Measurements from ENCODE around the gene EXOC3.
"Not testable (repeated sequence)": the region's sequence is repeated elsewhere in the genome, so short reads cannot be mapped to it uniquely, and the experiment has no call there.

Gene EXOC3

DNA sequence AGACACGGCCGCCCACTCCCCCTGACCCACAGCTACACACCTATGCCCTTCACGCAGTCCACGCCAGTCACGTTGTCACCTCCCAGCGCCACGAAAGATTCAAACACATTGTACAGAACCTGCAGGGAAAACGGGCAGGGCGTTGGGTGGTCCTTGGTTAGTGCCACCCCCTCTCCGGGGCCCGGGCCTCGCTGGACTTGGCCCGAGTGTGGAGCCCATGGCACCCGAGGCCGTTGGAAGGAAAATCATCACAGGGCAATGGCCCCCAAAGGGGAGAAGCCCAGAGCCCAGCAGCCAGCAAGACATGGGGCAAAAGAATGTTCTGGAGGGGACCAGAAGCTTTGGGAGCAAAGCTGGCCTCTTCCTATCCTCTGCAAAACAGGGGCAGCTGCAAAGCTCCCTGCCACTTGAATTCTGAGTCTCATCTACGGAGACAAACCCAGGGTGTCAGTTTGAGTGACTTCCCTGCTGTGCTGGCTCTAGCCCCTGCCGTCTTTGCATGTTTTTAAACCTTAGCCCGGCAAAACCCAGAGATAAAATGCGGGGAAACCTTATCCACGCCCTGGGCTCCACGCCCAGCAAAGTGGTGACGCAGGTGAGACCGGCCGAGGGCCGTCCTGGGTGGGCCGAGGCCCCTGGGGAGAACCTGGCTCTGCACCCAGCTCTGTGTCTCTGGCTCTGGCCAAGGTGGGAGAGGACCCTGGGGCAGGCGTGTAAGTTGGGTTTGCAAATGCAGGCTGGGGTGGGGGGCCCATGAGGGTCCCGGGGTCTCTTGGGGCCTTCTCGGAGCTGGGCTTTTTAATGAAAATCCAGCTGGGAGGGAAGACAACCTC, 42.4 kb downstream of the EXOC3 start:
- DNase-seq (ENCODE audit: low read depth in 1 of 2, low spot score in 1 of 2), result no peak

DNA sequence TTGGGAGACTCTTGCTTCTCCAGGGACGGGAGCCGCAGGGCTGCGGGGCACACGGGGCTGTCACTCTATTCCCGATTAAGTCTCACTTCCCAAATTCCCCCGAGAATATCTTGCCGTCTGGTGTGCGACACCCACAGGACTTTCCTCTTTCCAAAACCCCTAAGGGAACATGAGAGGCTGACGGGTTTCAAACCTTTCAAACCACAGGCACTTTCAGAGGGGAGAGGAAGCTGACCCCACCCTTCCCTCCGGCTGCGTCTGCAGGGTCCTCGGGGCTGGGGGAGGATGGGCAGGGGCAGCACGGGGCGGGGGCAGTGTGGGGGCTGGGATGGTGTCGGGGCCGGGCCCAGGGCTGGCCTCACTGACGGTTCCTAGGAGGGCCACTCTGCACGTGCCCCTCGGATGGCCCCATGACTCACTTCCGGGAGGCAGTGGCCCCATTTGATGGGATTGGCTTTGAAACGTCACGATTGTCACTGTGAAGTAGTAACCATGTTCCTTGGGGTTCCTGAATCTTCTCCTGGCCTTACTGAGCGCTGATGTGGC, 43.0 kb downstream of the EXOC3 start:
- no peak for DNase-seq (ENCODE audit: low read depth in 1 of 2, low spot score in 1 of 2)

DNA sequence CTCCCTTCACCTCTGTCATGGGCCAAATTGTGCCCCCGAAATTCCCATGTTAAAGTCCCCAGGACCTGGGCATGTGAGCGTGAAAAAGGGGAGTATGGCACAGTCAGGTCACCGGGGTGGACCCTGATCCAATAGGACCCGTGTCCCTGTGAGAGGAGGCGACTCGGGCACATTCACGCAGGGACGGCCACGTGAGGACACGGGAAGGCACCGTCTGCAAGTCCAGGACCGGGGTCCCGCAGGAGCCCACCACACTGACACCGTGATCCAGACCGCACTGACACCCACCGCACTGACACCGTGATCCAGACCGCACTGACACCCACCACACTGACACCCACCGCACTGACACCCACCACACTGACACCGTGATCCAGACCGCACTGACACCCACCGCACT, 43.6 kb downstream of the EXOC3 start:
- DNase-seq (ENCODE audit: low read depth in 1 of 2, low spot score in 1 of 2), result not testable (repeated sequence)

DNA sequence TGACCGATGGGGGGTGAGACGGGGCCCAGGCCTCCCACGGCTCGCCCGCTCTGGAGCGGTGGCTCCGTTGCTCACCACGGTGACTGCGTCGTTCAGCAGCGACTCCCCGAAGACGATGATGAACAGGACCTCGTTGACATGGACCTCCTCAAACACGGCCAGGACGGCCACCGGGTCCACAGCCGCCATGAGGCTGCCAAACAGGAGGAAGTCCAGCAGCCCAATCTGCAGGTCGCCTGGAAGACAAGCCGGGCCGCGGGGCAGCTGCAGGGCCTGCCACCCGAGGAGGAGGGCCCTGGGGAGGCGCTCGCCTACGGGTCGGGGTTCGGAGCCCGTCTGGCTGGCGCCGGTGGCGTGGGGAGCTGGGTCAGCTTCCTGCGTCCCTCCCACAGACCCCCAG, 45.3 kb downstream of the EXOC3 start:
- no peak for DNase-seq (ENCODE audit: low read depth in 1 of 2, low spot score in 1 of 2)

DNA sequence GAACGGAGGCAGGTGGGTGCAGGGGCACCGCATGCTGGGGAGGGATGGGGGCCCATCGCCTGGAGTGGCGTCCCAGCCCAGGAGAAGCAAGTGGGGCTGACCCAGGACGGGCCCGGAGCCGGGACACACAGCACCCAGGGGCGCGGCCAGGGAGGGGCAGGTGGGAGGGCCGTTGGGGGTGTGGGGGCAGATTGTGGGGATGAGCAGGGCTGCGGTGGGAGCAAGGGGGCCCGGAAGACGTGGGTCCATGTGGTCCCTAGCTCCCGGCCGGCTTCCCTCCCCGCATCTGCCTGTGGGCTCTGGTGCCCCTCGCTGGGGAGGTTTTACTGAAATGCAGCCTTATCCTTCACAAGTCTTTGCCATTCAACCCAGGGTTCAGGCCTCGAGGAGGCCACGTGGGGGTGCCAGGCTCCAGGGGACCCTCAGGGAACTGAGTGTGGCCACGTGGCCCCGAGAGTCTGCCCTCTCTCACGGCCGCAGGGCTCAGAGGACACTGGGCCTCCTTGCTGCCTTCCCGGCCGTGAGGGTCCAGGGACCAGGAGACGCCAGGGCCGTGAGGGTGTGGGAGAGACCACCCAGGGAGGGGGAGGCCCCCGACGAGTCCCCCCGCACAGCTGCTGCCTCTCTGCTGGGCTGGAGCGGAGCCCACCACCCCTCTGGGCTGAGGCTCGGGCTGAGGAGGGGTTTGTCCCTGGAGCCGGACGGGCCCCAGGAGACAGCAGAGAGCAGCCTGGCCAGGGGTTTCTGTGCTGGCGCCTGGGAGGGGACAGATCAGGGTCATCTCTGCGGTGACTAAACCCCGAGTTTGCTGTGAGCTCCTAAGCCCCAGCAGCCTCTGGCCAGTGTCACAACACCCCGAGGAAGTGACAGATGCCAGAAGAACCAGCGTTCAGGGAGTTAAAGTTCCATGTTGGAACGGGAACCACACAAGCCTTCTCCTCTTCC, 46.0 kb downstream of the EXOC3 start:
- DNase-seq (ENCODE audit: low read depth in 1 of 2, low spot score in 1 of 2), result no peak

DNA sequence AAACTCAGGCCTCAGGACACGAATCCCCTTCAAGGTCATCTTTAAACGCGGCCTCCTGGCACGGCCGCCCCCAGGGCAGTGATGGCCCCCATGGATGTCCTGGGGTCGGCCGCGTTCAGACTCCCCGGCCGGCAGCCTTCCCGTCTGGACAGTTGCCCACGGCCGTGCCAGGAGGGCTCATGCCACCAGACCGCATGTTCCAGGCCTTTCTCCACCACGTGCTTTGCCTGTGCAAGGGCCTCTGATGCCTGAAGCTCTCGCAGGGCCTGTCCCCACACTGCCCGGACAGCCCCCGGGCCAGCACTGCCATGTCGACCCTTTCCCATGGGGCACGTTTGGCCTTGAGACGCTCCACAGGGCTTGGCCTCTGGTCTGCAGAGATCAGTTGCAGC, 46.7 kb downstream of the EXOC3 start:
- DNase-seq (ENCODE audit: low read depth in 1 of 2, low spot score in 1 of 2), result no peak

DNA sequence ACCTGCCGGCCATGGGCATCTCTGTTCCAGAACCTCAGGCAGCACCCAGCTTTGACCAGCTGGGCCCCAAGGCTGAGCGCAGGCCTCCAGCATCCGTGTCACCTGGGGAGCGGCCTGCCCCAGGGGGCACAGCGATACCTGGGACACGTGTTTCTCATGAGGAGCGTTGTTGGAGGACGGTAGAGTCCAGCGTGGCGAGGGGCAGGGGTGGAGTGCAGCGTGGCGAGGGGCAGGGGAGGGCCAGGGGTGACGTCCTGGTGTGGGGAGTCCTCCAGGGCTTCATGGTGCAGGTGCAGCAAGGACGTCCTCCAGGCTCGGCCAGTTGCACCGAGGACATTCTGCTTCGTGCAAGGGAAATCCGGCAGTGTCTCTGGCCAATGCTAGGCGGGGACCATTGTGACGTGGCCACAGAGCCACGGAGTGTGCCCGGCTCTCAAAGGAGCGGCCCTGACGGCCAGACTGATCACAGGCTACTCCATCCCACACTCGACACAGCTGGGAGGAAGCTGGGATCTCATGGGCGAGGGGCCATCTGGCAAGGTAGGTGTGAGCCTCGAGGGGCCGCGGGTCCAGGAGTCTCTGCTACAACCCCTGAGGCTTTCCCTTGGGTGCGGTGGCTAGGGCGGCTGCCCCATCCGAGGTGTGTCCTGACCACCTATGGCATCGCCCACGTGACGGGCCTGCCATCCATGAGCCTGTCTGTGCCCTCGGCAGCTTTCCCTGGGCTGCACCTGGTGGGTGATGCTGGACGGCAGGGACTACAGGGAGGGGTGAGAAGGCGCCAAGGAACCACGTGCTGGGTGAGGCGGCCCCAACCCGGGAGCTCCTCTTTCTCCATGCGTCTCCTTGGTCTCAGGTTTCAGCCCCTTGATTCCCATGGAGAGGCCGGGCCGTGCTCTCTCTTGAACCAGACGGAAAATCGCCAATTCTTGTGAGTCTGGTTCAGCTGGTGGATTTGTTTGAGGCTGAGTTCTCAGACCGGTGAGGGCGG, 47.4 kb downstream of the EXOC3 start:
- DNase-seq (ENCODE audit: low read depth in 1 of 2, low spot score in 1 of 2), result no peak

DNA sequence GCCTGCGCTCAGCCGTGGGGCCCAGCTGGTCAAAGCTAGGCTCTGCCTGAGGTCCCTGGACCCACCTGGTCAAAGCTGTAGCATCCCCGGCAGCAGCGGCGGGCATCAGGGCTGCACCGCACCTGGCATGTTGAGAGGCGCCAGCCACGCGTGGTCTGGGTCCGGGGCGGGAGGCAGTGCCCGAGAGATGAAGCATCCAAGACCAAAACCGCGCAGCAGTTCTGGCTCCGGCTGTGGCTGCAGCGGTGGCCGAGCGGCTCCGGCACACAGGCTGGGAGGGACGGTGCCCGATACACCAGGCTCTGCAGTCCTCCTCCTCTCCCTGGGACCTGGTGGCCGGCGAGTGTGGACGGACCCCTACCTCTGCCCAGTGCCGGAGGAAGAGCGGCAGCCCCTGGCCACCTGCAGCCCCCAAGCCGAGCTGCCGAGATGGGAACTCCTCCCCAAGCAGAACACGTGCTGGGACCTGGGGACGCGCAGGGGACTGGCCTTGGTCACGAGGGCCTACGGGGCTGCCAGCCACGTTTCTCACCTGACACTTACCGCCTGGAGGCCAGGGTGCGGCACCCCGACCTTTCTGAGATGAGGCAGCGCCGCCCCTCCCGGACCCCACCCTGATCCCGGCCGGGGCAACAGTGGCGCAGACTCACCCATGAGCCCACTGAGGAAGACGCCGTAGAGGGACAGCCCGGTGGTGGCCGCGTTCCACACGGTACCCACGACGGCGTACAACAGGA, 48.3 kb downstream of the EXOC3 start:
- DNase-seq (ENCODE audit: low read depth in 1 of 2, low spot score in 1 of 2), result no peak

DNA sequence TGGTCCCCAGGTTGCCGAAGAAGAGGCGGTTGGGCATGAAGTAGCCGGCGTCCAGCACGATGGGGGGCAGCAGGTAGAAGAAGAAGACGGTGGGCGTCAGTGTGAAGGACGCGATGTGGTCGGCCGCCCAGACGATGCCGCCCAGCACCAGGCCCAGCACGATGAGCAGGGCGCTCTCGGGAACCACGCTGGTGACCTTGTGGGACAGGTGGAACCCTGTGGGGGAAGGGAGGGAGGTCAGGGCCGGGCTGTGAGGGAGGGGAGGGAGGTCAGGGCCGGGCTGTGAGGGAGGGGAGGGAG, 48.8 kb downstream of the EXOC3 start:
- no peak for DNase-seq (ENCODE audit: low read depth in 1 of 2, low spot score in 1 of 2)

DNA sequence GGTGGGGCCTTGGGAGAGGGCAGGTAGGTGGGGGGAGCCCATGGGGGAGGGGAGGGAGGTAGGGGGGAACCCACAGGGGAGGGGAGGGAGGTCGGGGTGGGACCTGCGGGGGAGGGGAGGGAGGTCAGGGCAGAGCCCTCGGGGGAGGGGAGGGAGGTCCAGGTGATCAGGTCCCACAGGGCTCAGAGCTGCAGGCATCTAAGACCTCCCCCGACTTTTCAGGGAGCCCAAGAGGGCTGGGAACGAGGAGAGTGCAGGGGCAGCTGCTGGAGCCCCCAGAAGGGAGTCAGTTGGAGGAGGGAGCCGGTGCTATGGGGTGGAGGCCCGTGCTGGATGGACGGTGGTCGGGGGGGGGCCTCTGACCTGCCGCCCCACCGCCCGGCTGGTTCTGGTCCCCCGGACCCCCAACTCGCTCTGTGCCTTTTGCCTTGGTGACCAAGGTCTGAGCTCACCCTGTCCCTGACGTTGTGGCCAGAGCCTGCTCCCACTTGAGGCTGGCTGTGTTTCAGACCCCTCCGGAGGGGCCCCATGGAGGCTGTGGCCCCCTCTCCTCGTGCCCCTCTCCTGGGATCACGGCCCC, 49.4 kb downstream of the EXOC3 start:
- DNase-seq (ENCODE audit: low read depth in 1 of 2, low spot score in 1 of 2), result no peak

DNA sequence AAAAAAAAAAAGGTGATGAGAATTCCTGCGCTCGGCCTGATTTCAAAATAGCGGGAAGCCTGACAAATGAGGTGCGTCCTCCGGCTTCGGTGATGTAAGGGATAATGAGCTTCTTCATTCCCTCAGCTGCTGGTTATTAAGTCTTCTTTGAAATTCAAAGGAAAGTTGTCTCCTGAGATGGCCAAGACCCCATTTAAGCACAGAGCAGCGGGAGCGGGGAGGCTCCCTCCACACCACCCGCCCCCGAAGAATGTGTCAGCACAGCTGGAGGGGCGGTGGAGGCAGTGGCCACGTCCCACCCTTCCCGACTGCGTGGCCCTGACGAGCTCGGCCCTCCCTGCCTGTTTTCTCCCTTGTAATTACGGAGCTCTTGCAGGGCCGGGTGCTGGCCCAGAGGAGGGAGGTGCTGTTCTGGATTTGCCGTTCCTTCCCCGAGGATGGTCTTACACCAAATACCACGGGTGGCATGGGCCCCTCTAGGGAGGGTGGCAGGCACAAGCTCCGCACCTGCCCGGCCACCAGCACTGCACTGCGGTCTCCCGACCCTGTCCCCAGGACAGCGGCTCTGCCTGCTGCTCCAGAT, 50.2 kb downstream of the EXOC3 start:
- DNase-seq (ENCODE audit: low read depth in 1 of 2, low spot score in 1 of 2), result no peak

DNA sequence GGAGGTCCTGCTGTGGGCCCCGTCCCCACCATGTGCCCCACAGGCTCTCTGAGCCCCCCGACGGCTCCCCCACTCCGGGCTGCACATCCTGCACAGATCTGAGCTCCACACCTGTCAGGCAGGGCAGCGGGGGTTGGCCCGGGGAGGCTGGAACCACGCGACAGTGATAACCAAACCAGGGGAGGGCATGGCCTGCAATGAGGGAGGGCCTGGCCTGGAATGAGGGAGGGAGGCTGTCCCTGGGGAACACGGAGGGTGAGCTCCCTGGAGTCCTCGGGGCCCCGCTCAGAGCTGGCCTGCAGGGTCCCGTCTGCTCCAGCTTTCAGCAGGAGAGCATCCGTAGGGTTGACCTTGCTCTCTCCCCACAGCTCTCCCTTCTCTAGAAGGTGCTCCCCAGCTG, 50.8 kb downstream of the EXOC3 start:
- DNase-seq (ENCODE audit: low read depth in 1 of 2, low spot score in 1 of 2), result no peak

DNA sequence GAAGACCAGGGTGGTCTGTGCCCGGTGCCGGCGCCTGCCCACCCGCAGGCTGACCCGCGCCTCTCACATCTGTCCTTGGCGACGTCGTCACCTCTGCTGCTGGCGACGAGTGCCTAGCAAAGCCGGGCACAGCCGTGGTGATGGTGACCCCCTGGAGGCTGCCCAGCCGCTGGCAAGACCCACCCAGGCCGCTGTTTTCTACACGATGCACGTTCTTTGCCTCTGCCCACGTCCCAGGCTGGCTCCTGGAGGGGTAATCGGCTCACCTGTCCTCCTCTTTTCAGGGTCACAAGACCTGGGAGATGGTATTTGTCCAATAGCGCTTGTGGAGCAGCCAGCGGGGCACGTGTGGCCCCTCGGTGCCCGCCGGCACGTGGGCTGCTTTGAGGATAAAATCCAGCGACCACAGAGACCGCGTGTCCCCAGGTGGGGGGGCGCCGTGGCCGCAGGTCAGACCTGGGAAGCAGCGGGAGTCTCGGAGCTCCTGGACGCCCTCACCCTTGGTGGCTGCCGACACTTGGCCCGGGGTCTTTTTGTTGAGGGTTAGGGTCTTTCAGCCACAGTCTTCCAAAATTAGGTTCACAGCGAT, 51.8 kb downstream of the EXOC3 start:
- no peak for DNase-seq (ENCODE audit: low read depth in 1 of 2, low spot score in 1 of 2)

DNA sequence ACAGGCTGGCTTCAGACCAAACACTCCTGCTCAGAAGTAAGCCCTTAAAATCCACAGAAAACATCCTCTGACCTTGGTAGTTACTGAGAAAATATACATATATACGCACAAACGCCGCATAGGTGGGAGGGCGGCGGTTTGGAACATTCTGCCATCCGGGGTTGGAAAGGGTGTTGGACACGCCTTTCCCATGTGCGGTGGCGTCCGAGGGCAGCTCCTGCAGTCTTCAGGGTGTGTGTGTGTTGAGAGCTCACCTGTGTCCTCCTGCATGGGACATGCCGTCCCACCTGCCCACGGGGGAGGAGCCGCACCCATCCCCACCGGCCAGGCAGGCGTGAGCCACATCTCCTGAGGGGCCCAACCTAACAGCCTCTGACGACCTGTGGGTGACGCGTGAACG, 53.1 kb downstream of the EXOC3 start:
- DNase-seq (ENCODE audit: low read depth in 1 of 2, low spot score in 1 of 2), result no peak

DNA sequence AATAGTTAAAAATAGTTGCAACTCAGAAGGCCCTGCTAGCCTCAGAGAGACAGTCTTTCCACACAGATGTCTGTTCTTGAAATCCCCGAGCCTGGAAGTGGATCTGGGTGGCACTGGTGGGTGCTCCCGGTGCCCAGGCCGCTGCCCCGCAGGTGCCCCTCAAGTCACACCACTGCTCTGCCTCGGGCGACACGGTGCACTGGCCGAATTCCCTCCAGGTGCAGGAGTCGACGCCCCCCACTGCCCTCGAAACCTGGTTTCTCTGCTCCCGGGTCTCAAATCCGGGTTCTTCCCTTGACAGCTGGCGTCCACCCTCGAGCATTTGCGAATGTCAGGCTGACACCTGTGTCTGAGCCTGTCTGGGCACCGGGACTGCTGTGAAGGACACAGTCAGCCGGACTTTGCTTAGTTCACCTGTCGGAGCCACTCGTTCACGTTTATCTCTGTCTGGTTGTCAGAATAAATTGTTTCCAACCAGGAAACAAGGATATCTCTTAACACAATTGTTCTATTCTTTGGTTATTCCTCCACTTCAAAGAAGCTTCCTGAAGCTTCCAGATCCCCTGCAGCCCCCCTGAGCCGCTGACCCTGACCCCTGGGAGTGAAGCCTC, 54.2 kb downstream of the EXOC3 start:
- no peak for DNase-seq (ENCODE audit: low read depth in 1 of 2, low spot score in 1 of 2)

DNA sequence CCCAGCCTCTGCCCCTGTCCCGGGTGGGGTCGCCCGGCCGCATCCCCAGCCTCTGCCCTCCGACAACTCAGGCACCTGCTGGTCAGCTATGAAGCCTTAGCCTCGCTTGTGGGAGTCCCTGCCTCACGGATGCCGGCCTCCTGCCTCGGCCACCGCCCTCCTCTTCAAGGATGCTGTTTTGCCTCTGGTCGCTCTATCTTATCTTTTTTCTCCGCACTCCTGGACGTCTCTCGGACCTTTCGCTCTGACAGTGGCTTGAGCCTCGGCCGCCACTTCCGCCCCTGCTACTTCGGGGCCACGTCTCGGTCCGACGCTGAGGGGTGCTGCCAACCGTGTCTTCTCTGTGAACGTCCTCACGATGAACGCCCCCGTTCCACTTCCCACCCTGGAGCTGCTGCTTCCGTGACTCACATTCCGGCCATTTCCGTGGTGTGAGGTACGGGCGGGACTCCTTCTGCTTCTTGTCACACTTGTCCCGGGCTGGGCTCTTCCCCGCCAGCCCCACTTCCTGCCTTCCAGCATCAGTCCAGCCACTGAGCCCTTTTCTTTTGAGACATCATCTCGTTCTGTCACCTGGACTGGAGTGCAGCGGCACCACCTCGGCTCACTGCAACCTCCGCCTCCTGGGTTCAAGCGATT, 55.0 kb downstream of the EXOC3 start:
- no peak for DNase-seq (ENCODE audit: low read depth in 1 of 2, low spot score in 1 of 2)

DNA sequence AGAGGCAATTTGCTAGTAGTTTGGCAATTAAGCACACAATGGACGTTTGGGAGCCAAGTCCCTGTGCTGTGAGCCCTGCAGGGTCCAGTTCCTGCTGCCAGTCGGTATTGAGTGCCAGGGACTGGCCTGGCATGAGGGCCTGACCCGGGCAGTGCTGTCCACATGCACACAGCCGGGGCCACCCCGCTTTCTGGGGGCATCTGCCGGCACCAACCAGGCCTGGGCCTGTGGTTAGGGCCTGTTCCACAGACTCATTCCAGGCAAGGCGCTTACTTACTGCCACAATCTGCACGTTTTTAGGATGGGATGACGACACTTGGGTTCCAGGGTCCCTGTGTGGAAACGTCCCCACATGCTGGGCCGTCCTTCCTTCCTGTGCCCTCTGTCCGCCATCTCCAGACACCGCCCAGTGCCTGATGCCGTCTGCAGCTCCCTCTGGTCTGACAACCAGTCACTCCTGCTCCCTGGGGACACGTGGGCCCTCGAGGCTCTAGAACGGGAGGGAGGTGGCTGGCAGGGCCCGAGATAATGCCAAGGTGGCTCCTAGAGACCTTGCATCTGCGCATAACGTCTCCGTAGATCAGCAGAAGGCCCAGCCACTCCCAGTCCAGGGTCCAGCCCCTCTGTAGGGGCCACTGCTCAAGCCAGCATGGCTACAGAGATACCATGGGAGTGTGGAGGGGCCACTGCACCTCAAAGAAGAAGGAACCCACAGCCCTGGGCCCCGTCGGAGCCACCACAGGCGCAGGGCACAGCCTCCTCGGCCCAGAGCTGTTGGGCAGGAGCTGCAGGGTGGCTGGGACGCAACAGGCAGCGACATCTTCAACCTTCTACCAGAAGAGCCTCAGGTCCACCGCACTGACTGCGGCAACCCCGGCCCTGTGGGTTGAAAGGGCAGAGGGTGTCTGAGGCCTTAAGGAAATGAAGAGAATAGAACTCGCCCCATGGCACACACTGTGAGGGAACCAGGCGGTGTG, 56.5 kb downstream of the EXOC3 start:
- DNase-seq (ENCODE audit: low read depth in 1 of 2, low spot score in 1 of 2), result no peak
